Fibroblast of villous mesenchyme (primary cell): ENCODE data around the gene INPP5J. TPM values are rescaled to one million over a fixed set of nuclear protein-coding genes. Genes with fewer than 3 reads are reported as not detected.
A peak's percentile ranks its signal among the peaks of the same experiment; 100 is the strongest.
"Not testable (repeated sequence)": the region's sequence is repeated elsewhere in the genome, so short reads cannot be mapped to it uniquely, and the experiment has no call there.

Experiments used
- DNase-seq: peaks from one replicate; pipeline ENCODE4 v3.0.0-alpha.2; 2010; ENCODE audit warnings: low read depth
- H3K4me3 ChIP-seq: 2 replicates; pipeline ENCODE4 v1.5.1; 2011; ENCODE audit warnings: low read depth, mild to moderate bottlenecking, low read length
- total RNA-seq: library from RNA; depleted of rRNA; stranded (reverse); fragments of >200 nt; gene quantifications from 2 replicates; pipeline ENCODE4 v1.2.3, GENCODE V29; 2012
- TF ChIP-seq, protein P1 (sequence below): IDR thresholded peaks from 2 replicates; pipeline ENCODE4 v1.5.1; 2012; ENCODE audit warnings: low read depth, mild to moderate bottlenecking, low read length; ENCODE audit not compliant: insufficient read depth

INPP5J gene
- total RNA-seq, 1 donor = 0.43 TPM

DNA sequence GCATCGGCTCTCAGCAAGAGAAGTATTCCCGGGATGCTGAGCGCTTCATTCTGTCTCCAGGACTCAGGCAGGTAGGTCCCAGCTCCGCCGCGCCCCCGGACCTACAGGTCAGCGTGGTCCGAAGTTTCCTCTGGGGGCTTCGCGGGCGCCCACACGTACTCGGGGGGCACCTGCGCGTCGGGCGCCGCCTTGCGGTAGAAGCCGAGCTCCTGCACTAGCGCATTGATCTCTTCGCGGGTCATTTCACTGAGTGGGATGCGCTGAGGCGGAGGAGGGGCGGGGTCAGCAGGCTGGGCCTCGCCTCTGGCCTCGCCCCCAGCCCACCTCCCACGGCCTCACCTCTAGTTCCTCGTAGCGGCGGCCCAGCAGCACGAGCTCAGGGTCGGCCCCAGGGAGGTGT lies 17.9 kb upstream of the INPP5J start:
- no peak for DNase-seq
- H3K4me3 ChIP-seq = no peak overlapping the region
- TF ChIP-seq, protein P1, sequence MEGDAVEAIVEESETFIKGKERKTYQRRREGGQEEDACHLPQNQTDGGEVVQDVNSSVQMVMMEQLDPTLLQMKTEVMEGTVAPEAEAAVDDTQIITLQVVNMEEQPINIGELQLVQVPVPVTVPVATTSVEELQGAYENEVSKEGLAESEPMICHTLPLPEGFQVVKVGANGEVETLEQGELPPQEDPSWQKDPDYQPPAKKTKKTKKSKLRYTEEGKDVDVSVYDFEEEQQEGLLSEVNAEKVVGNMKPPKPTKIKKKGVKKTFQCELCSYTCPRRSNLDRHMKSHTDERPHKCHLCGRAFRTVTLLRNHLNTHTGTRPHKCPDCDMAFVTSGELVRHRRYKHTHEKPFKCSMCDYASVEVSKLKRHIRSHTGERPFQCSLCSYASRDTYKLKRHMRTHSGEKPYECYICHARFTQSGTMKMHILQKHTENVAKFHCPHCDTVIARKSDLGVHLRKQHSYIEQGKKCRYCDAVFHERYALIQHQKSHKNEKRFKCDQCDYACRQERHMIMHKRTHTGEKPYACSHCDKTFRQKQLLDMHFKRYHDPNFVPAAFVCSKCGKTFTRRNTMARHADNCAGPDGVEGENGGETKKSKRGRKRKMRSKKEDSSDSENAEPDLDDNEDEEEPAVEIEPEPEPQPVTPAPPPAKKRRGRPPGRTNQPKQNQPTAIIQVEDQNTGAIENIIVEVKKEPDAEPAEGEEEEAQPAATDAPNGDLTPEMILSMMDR = no peak

DNA sequence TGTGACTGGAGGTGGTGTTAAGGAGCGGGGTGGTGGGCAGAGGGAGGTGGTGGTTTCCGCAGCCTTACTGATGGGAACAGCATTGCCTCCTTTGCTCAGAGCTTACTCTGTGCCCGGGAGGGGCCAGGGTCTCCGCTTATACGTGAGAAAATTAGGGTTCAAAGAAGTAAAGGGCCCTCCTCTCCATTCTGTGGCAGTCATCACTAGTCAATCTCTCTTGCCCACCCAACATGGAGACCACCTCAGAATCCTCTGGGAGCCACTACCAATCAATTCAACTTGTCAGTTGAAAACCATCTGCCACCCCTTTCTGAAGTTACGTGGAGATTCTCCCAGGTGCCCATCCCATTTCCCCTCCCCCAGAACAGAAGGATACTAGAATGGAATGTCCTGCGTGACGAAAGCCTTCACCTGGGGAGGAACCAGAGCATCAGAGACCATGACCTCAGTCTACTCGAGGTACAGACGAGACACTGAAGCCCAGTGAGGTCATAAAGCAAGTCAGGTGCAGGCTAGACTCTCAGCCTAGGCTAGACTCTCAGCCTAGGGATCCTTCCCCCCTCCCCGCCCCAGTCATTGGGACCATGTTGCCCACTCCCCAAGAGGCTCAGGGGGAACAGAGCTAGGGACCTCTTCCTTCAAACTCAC lies 17.4 kb upstream of the INPP5J start:
- no peak for DNase-seq
- peak overlapping the region; percentile 94 for H3K4me3 ChIP-seq
- TF ChIP-seq, protein P1 = no peak

GRCh38 chr22:31106001-31106571 lies 16.7 kb upstream of the INPP5J start:
- TF ChIP-seq, protein P1 = no peak
- DNase-seq = peak; percentile 26
- peak overlapping the region; percentile 94 for H3K4me3 ChIP-seq

DNA sequence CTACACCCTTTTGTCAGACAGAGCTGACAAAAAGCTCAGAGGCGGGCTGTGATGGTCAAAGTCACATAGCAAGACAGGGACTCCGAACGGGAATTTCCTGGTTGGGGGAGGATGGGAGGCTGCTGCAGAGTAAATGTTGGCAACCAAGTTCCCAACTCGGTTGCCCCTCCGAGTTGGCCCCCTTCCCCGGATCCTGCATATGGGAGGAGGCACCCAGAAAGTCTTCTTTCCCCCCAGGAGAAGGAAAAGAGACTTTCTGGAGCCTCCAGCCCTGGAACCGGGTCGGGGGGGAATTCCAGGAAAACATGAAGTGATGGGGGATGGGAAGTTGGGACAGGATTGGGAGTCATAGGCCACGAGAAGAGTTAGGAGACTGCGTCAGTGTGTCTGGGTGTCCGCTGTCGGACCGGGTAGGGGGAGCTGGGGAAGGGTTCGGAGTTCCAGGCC lies 16.0 kb upstream of the INPP5J start:
- peak overlapping the region; percentile 94 for H3K4me3 ChIP-seq
- TF ChIP-seq, protein P1 = no peak
- peak; percentile 77 for DNase-seq

DNA sequence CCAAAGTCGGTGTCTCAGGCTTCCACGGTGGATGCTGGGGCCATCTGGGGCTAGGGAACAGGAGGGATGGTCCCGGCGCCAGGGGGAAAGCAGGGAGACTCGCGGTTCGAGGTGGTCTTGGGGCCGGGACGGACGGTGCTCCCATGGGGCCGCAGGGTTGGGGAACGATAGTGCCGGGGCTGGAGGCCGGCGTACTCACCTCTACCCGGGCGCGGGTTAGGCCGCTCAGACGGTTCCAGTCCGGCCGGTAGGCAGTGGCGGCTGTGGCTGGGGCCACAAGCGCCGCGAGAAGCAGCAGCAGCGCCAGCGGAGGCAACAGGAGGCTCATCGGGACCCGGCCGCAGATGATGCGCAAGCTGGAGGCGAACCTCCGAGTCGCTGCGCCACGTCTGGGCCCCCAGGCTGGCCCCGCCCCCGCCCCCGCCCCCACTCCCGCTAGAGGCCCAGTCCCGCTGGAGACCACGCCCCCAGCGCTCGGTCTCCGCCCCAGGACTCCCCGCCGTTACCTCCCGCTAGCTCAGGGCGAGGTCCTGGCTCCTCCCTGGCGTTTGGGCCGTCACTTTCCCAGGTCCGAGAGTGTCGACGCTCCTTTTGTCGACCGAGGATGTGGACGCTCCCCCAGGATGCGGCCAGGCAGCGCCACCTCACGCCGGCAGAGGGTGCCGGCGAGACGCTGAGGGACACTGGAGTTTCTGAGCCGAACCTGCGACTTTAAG lies 15.4 kb upstream of the INPP5J start, which contains the start of gene SELENOM:
Gene SELENOM (minus strand): TSS at position 391 of the 716 bp plus-strand sequence. CDS start 63 bp downstream, at position 328.
- DNase-seq = peak; percentile 98
- TF ChIP-seq, protein P1 = peak; percentile 97
- H3K4me3 ChIP-seq = peak within 1 kb of the TSS; percentile 94

DNA sequence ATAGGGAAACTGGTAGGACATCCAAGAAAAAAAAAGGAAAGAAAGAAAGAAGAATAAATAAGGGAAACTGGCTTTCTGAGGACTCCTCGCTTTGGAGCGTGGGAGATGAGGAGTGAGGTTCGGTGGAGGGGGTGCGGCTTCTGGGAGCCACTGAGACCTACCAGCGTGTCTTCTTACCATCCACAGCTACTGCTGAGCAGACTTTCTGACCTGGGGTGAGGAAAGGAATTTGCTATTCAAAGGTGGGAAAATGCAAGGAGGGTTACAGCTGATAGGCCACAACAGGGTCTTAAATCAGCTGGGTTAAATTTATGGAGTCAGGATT lies 14.9 kb upstream of the INPP5J start:
- H3K4me3 ChIP-seq = peak overlapping the region; percentile 36
- TF ChIP-seq, protein P1 = no peak
- no peak for DNase-seq

DNA sequence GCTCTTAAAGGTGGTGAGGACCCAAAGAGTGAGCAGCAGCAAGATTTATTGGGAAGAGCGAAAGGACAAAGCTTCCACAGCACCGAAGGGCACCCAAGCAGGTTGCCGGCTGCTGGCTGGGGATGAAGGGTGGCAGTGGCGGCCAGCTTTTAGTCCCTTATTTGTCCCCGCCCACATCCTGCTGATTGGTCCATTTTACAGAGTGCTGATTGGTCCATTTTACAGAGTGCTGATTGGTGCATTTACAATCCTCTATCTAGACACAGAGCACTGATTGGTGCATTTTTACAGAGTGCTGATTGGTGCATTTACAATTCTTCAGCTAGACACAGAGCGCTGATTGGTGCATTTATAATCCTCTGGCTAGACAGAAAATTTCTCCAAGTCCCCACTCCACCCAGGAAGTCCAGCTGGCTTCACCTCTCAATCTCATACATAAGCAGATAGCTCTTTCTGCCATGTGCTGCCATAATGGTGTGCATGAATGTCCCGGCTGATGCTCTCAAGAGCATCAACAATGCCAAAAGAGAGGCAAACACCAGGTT lies 10.1 kb upstream of the INPP5J start:
- not testable (repeated sequence) for DNase-seq, H3K4me3 ChIP-seq
